GM11168 (cell line): Measurements from ENCODE around the gene JHY.

Source experiments
- in situ Hi-C: fragments of 300-500 bp; cut with MboI; formaldehyde crosslinking; loops from one replicate; pipeline ENCODE4 v1.12.0; 2022; ENCODE audit warnings: low sequenced_read_pairs; ENCODE audit not compliant: unreplicated experiment

Gene JHY

GRCh38 chr11:122869622-122870021, 12.9 kb upstream of the JHY start:
- in situ Hi-C loops = no loop called here

- in situ Hi-C loops = no loop called here
Measured at GRCh38 chr11:122871302-122871701, 11.3 kb upstream of the JHY start.

DNA sequence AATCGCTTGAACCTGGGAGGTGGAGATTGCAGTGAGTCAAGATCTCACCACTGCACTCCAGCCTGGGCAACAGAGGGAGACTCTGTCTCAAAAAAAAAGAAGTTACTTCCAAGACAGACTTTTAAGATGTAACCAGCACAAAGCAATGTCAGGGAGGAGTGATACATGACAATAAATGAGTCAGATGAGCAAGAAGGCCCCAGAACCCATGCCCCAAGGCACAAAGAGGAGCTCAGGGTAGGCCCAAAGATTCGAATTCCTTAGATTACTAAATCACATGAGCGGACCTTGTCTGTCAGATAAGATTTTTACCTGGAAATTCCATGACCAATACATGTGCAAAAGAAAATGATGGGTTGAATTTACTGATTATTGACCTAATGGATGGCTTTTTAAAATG, 10.5 kb upstream of the JHY start:
- in situ Hi-C loops = no loop called here

GRCh38 chr11:122874991-122875390, 7.6 kb upstream of the JHY start:
- in situ Hi-C loops = no loop called here

DNA sequence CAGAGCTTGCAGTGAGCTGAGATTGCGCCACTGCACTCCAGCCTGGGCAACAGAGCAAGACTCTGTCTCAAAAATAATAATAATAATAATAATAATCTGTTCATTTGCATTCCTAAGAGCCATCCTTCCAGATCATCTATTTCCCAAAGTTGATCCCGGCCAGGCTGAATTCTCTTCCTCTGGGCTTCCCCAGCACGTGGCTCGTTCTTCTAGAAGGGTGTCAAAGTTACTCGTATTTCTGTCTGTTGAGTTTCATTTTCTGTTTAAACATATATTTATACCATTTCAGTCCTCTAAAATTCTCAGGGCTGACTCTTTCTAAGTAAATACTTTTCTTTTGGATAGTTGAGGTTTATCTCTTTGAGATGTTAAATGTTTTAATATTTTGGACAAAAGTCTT, 4.8 kb upstream of the JHY start:
- in situ Hi-C loops = no loop called here

GRCh38 chr11:122879785-122880184, 2.8 kb upstream of the JHY start:
- in situ Hi-C loops = no loop called here

- in situ Hi-C loops = no loop called here
Measured at GRCh38 chr11:122882857-122883645, 492 bp downstream of the JHY start.

GRCh38 chr11:122883646-122883979, 1.1 kb downstream of the JHY start:
- in situ Hi-C loops = no loop called here

GRCh38 chr11:122888162-122888561, 5.6 kb downstream of the JHY start:
- in situ Hi-C loops = no loop called here

DNA sequence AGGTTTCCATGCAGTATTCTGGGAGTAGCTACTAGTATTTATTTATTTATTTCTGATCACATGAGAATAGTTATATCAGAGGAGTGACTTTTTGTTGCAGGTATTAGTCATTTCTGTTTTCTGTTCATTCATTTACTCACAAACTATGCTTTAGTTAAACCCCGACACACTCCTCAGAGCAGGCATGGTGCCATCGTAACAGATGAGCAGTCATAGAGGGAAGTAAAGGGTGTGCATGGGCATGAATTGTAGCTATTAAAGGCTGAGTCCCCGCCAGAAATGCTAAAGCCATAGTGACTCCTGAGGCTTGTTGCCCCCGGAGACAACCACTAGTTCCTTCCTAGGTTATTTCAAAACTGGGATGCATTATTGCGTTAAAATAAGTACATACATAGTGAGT, 10.6 kb downstream of the JHY start:
- in situ Hi-C loops = no loop called here

DNA sequence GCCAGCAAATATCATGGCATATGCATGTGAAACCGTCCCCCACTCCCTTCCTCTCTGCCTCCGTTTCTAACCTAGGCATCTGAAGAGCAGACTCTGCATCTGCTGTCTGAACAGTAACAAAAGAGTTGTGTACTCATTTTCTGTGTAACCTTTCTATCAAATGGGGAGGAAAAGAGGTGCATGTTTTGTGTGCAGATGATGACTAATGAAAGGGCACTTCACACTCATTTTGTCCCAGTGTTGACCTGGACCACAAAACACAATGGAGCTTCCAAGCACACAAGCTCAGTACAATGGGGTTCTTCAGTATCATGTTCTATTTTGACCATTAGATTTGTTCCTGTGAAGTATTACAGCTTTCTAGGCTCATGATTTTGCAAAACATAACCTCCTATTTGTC, 13.0 kb downstream of the JHY start:
- in situ Hi-C loops = no loop called here

DNA sequence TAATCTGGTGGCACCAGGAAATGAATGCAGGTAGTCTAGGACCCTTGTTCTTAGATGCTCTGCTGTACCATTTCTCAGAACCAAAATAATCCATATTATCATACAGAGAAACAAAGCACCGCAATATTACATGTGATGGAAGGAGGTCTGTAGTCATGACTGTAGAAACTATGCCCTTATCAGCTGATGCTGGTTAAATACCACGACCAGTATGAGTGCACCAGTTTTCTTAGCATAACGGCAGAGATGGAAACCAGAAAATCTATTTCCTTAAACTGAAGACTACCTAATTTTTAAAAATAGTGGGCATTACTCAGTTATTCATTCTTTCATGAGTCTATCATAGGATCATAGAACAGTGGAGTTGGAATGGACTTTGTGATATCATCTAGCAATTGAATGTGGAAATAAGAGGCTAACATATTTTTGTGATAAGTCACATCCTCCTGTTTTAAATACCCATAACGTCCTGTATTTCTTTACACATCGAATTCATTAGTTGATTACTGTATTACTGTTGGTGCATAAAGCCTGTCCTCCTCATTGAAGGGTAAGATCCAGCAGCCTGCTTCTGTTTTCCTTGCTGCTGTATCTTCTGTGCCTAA, 15.1 kb downstream of the JHY start:
- in situ Hi-C loops = no loop called here

DNA sequence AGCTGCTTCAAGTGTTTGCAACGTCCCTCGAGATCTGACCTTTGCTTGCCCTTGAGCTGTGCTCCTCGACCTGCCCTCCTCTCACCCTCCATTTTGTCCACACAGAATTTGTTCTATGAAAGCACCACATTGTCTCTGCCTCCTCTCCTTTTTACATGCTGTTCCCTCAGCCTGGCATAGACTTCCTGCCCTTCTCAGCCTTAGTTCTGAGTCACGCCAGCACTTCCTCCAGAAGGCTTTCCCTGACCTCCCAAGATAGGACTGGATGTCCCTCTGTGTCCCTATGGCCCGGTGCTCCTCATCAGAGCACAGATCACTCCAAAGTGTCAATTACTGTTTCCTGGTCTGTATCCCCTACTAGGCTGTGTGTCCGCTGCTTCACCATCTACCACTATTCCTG, 16.2 kb downstream of the JHY start:
- in situ Hi-C loops = no loop called here

- in situ Hi-C loops = no loop called here
Measured at GRCh38 chr11:122900587-122901202, 18.1 kb downstream of the JHY start.

GRCh38 chr11:122902951-122903350, 20.4 kb downstream of the JHY start:
- in situ Hi-C loops = no loop called here

GRCh38 chr11:122910775-122911174, 28.2 kb downstream of the JHY start:
- in situ Hi-C loops = no loop called here

- in situ Hi-C loops = no loop called here
Measured at GRCh38 chr11:122917311-122917710, 34.8 kb downstream of the JHY start.

- in situ Hi-C loops = no loop called here
Measured at GRCh38 chr11:122918734-122919133, 36.2 kb downstream of the JHY start.

- in situ Hi-C loops = no loop called here
Measured at GRCh38 chr11:122920579-122920978, 38.0 kb downstream of the JHY start.

DNA sequence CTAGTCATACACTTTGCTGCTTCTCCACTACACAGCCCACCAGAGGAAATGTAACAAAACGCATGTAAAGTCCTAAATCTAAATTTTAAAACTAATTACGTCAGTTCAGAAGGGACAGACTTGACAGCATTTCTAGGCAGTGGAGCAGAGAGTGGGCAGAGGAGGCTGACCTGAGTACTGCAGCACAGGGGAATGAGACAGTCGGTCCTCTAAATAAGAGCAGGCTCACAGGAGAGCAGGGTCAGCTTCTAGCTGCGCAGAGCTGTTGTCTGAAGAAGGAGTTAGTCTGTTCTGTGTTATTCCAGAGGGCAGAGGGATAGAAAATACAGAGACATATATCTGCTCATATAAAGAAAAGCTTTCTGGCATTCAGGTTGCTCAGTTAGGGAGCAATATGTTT, 40.3 kb downstream of the JHY start:
- in situ Hi-C loops = no loop called here

- in situ Hi-C loops = no loop called here
Measured at GRCh38 chr11:122923302-122923701, 40.7 kb downstream of the JHY start.

- in situ Hi-C loops = no loop called here
Measured at GRCh38 chr11:122931510-122931909, 49.0 kb downstream of the JHY start.
